HUES64 (cell line): ENCODE results near the gene ADAM12. TPM values are rescaled to one million over a fixed set of nuclear protein-coding genes. Genes with fewer than 3 reads are reported as not detected.

Source experiments
- H3K27ac ChIP-seq: 2 replicates; pipeline ENCODE4 v1.7.0; 2013; ENCODE audit warnings: low read depth, low read length, inconsistent platforms
- H3K27me3 ChIP-seq: 2 replicates; pipeline ENCODE4 v1.6.1; 2013; ENCODE audit warnings: mild to moderate bottlenecking, low read length; ENCODE audit not compliant: insufficient read depth
- H3K36me3 ChIP-seq: 2 replicates; pipeline ENCODE4 v1.6.1; 2013; ENCODE audit warnings: mild to moderate bottlenecking, low read length; ENCODE audit not compliant: insufficient read depth
- H3K4me1 ChIP-seq: 2 replicates; pipeline ENCODE4 v1.6.1; 2013; ENCODE audit warnings: mild to moderate bottlenecking, low read length, moderate library complexity; ENCODE audit not compliant: insufficient read depth
- H3K4me3 ChIP-seq: 2 replicates; pipeline ENCODE4 v1.5.1; 2013; ENCODE audit warnings: mild to moderate bottlenecking, low read length, moderate library complexity
- H3K9ac ChIP-seq: 2 replicates; pipeline ENCODE4 v1.6.1; 2013; ENCODE audit warnings: mild to moderate bottlenecking, low read depth, low read length
- H3K9me3 ChIP-seq: 2 replicates; pipeline ENCODE4 v1.6.1; 2013; ENCODE audit warnings: low read depth, low read length; ENCODE audit not compliant: insufficient read depth
- WGBS: fragments of 150-250, 120-280 bp; methylation state at CpG from one replicate; pipeline ENCODE4 v1.1.7; 2013; ENCODE audit warnings: missing lambda C conversion rate; 5-methylcytosine and 5-hydroxymethylcytosine counted together
- polyA plus RNA-seq, 2 experiments: library from polyadenylated mRNA; stranded (reverse); fragments of 50-300 nt; gene quantifications; one replicate each; pipeline ENCODE4 v1.2.3, GENCODE V29; 2013

ADAM12 gene
- 2.0 TPM for polyA plus RNA-seq (2013, experiment 1 of 2)
- polyA plus RNA-seq (2013, experiment 2 of 2): 4.3 TPM

DNA sequence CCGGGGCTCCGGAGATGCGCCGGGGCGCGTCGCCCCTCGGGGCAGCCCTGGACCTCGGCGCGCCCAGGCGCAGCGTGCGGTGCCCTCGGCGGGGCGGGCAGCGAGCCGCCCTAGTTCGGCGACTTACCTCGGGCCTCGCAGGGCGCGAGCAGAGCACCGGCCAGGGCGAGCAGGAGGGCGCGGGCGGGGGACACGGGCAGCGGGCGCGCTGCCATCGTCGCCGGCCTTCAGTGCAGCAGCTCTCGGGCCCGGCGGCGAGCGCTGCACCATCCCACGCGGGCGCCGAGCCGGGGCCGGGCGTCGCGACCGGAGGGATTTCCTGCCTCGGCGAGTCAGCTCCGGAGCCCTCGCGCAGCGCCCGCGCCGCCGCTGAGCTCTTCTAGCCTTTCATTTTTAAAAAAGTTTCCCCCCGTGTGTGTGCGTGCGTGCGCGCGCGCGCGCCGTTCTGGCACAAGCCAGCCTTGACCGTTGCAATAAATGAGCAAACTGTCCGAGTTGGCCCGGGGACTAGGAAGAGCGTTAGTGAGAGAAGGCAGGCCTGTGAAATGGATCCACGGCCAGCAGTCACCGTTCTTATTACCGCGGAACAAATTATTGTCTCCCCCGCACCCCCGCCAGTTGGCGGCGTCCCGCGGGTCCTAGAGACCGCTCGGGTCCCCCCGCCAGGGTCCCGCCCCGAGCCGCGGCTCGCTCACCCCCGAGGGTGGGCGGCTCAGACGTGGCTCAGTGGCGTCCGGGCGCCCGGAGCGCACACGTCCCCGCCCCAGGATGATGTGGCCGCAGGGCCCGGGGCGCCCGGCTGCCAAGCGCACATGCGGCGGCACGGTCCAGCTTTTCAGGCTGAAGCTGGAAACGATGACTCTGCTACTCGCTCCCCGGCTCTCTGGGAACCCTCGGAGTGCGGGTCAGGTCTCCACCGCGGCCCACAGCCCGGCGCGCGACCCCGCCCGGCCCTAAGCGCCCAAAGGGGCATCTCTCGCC lies at the start of gene ADAM12:
TSS of gene ADAM12 (minus strand) at position 547 of the 981 bp plus-strand sequence. CDS start at position 215, 332 bp downstream.
- Histone ChIP-seq H3K4me1 (0 out of 2 replicates have a peak, but pooled peaks cover 9% of the 10 kb centered on the region), H3K27me3 (peaks cover 52% of the 10 kb centered on the region), H3K4me3 (peak within 1 kb of the TSS; percentile 66), H3K36me3 (no peaks in the 10 kb centered on the region), H3K9me3 (no peaks in the 10 kb centered on the region), H3K27ac (no peak within 1 kb of the TSS), H3K9ac (peak within 1 kb of the TSS; percentile 10; the same call in 1 of the 2 replicates)
- WGBS: 1% methylated on average over 127 of the region's 127 CpGs

- H3K27me3 ChIP-seq: no peaks in the 10 kb centered on the region
- WGBS: 96% methylated on average over 2 of the region's 2 CpGs
- H3K9me3 ChIP-seq: no peaks in the 10 kb centered on the region
- H3K27ac ChIP-seq: no peak overlapping the region
- H3K9ac ChIP-seq: no peak overlapping the region
- H3K36me3 ChIP-seq: no peaks in the 10 kb centered on the region
- no peak overlapping the region for H3K4me3 ChIP-seq
- no peaks in the 10 kb centered on the region for H3K4me1 ChIP-seq
Measured at GRCh38 chr10:126437635-126438406, 49.5 kb upstream of the ADAM12 start.

GRCh38 chr10:126434235-126434634 lies 46.0 kb upstream of the ADAM12 start:
- 94% methylated on average over 5 of the region's 5 CpGs for WGBS
- Histone ChIP-seq H3K4me3 (no peak overlapping the region), H3K27ac (no peak overlapping the region), H3K27me3 (no peaks in the 10 kb centered on the region), H3K36me3 (no peaks in the 10 kb centered on the region), H3K9me3 (no peaks in the 10 kb centered on the region), H3K9ac (no peak overlapping the region), H3K4me1 (no peaks in the 10 kb centered on the region)

- 74% methylated on average over 5 of the region's 5 CpGs for WGBS
Measured at GRCh38 chr10:126433351-126433750, 45.1 kb upstream of the ADAM12 start.

DNA sequence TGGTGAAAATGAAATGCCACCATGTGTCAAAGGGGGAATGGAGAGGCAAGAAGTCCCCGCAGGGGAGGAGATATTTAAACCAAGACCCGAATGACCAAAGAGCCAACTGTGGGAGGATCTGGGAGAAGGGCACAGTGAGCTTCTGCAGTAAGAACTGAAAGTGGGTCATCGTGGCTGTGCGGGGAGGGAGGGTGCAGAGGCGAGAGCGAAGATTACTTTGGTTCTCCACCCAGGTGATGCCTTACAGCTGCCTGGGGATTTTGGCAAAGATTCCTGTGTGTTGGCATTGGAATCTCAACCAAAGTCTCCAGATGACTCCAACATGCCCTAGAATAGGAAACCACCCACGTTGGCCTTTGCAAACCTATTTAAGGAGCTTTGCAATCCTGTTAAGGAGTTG lies 44.2 kb upstream of the ADAM12 start:
- Histone ChIP-seq H3K4me1 (no peaks in the 10 kb centered on the region), H3K9ac (no peak overlapping the region), H3K27ac (no peak overlapping the region), H3K4me3 (no peak overlapping the region), H3K9me3 (no peaks in the 10 kb centered on the region), H3K27me3 (no peaks in the 10 kb centered on the region), H3K36me3 (no peaks in the 10 kb centered on the region)
- 93% methylated on average over 7 of the region's 7 CpGs for WGBS

More at GRCh38 chr10:126433351-126433750, 45.1 kb upstream of the ADAM12 start:
- Histone ChIP-seq H3K36me3 (no peaks in the 10 kb centered on the region), H3K4me3 (no peak overlapping the region), H3K9me3 (no peaks in the 10 kb centered on the region), H3K4me1 (no peaks in the 10 kb centered on the region), H3K27me3 (no peaks in the 10 kb centered on the region), H3K9ac (no peak overlapping the region), H3K27ac (no peak overlapping the region)

DNA sequence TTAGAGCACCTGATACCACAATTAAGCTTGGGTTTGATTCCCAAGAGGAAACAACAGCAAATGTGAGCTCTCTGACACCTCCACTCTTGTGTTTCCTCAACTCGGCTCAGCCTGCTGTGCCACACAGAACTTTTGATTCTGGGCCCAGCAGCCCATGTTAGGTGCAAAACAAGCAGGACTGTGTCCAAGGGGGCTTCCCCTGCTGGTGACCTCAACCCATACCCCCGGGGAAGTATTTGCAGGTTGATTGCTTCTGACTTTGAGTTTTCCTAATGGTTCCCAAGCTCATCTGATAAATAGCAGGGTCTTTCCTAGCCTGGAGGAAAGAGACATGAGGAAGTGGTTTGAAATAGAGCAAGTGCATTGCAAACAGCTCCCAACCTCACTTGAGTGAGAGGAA lies 43.5 kb upstream of the ADAM12 start:
- H3K9ac ChIP-seq: no peak overlapping the region
- 99% methylated on average over 2 of the region's 2 CpGs for WGBS
- no peaks in the 10 kb centered on the region for H3K27me3 ChIP-seq
- no peaks in the 10 kb centered on the region for H3K36me3 ChIP-seq
- H3K4me1 ChIP-seq: no peaks in the 10 kb centered on the region
- no peaks in the 10 kb centered on the region for H3K9me3 ChIP-seq
- H3K27ac ChIP-seq: no peak overlapping the region
- H3K4me3 ChIP-seq: no peak overlapping the region

DNA sequence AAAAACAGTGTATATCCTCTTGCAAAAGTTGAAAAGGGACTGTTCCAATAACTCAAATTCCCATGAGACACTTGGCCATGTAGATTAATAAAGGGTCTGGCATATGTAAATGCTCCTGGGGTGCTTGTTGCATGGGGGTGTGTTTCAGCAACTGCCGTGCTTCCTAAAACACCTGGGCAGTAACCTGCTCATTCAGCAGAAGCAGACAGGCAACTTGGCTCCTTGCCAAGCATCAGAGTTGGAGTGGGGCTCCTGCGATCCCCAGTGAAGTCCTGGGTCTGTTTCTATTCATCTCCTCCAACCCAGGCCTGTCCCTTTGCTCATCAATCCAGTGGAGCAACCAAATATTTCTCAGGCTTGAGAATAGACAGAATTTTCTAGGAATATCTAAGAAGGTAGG lies 42.2 kb upstream of the ADAM12 start:
- 93% methylated on average over 2 of the region's 2 CpGs for WGBS
- Histone ChIP-seq H3K27ac (no peak overlapping the region), H3K36me3 (no peaks in the 10 kb centered on the region), H3K27me3 (no peaks in the 10 kb centered on the region), H3K9me3 (no peaks in the 10 kb centered on the region), H3K9ac (no peak overlapping the region), H3K4me3 (no peak overlapping the region), H3K4me1 (no peaks in the 10 kb centered on the region)

DNA sequence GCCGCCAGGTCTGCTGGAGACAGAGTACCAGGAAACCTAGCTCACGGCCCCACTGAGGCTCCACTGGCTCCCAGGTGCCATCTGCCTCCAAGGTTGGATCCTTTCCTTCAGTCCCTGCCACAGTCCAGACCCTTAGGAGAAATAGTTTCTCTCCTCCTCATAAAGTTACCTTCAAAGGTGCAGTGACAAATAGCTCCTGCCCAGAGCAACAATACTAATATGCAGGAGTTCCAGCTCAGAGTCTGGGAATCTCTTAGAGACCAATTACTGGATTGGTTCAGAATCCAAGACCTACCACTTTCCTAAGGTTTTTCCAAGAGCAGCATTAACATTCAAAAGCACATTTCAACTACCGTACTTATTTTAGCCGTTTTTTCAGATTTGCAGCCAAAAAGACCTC lies 41.0 kb upstream of the ADAM12 start:
- Histone ChIP-seq H3K4me3 (no peak overlapping the region), H3K27me3 (no peaks in the 10 kb centered on the region), H3K27ac (no peak overlapping the region), H3K4me1 (no peaks in the 10 kb centered on the region), H3K36me3 (no peaks in the 10 kb centered on the region), H3K9me3 (peaks cover 5% of the 10 kb centered on the region; the same call in 1 of the 2 replicates), H3K9ac (no peak overlapping the region)
- WGBS: 91% methylated on average over 4 of the region's 4 CpGs

DNA sequence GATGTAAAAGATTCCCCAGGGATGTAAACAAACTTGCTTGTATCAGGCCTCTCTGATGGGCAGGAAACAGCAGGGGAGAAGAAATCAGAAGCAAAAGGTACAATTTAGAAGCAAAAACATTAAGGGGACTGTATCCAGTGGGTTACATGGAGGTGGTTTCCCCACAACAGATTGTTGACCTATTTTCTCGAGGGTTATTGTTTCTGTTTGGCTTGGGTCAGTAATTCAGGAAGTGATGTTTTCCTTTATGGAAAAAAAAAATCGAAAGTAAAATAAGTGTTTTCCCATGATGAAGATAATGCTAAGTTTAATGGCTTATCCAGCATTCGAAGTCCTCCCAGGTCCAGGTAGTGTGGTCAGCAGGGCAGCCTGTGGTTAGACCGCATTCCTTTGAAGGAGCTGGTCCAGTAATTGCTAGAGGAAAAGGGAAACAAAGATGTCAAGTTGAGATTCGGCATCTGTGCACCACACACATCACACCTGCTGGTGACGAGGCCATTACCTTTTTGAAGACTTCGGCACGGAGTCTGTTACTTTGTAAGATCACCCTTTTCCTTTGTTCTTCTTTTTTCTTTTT lies 37.3 kb upstream of the ADAM12 start:
- Histone ChIP-seq H3K27ac (no peak overlapping the region), H3K9ac (no peak overlapping the region), H3K27me3 (no peaks in the 10 kb centered on the region), H3K4me3 (no peak overlapping the region), H3K36me3 (no peaks in the 10 kb centered on the region), H3K4me1 (0 out of 2 replicates have a peak, but pooled peaks cover 7% of the 10 kb centered on the region), H3K9me3 (peaks cover 17% of the 10 kb centered on the region; the same call in 1 of the 2 replicates)
- 91% methylated on average over 8 of the region's 8 CpGs for WGBS

- 85% methylated on average over 5 of the region's 5 CpGs for WGBS
- H3K27ac ChIP-seq: no peak overlapping the region
- no peak overlapping the region for H3K9ac ChIP-seq
- no peaks in the 10 kb centered on the region for H3K36me3 ChIP-seq
- peaks cover 17% of the 10 kb centered on the region; the same call in 1 of the 2 replicates for H3K9me3 ChIP-seq
- no peaks in the 10 kb centered on the region for H3K27me3 ChIP-seq
- H3K4me3 ChIP-seq: no peak overlapping the region
- 0 out of 2 replicates have a peak, but pooled peaks cover 7% of the 10 kb centered on the region for H3K4me1 ChIP-seq
Measured at GRCh38 chr10:126425032-126425431, 36.8 kb upstream of the ADAM12 start.
